ENCODE measurements around the gene RNF214.
"Not testable (repeated sequence)": the region's sequence is repeated elsewhere in the genome, so short reads cannot be mapped to it uniquely, and the experiment has no call there.

RNF214 gene

DNA sequence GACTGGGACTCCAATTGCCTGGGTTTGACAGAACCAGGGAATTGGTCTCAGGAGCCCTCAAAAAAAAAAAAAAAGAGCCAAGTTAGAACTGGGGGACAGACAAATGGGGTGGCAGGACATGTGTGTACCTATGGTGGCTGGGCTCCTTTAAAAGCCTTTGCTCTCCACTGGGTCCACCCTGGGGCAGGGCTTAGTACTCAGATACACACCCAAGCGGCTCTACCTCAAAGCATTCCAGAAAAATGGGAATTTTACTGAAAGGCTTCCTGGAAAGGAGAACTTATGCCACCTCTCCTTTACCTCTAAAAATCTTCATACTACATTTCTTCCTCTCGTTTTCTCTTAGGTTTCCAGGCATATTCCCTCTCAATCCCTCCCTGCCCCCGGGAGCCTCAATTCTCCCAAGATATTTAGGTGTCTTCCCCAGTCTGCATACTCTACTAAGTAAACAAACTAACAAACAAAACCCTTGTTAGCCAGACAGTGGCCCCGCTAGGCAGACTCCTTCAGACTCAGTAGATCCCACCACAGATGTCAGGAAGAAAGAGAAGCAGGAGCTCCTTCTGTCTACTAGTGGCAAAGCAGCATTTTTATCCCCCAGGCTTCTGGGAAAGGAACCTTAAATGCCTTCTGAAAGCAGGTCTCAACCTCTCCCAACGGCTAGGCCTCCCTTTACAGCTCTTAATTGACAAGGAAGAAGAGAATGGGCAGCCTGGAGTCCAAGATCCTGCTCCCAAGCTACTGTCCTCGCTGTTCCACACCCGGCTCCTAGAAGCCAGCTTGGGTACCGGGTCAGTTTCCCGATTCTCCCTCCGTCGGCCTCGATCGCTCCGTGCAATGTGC lies 1.3 kb upstream of the RNF214 start:
- no peak for DNase-seq (ENCODE audit: low spot score)

DNA sequence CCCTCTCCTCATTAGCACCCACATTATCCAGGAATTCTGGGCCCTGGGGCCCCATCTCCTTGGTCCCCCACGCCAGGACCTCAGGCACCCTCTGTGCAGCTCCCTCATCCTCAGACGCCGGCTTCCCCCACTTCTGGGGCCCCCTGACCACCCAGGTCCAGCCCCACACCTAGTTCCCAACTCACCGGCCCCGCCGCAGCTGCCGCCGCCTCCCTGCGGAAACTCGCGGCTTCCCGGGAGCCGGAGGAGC lies 704 bp upstream of the RNF214 start, which contains the start of gene PCSK7:
Gene PCSK7 (minus strand): TSS at position 232 of the 250 bp plus-strand sequence. CDS start 2,229 bp downstream, outside the sequence.
- DNase-seq (ENCODE audit: low spot score): no peak

DNA sequence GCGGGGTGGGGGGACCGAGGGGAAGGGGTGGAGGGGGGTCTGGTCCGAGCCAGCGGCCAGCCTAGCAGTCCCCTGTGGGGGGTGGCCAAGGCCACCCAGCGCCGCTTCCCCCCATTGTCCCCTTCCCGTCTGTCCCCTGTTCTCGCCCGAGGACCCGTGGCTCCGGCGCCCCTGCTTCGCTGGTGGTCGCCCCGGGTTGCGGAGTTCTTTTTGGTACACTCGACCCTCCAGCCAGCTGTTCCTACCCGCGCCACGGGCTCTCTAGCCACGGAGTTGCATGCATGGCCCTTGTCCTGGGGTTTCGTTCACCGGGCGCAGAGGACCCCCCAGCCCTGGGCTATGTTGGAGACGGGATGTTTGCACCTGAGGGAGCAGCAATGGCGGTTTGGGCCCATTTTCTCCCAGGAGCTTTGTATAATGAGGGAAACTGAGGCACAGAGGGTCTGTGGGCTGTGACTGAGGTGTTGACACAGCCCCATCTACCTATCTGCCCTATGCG lies 489 bp downstream of the RNF214 start:
- peak; percentile 73 for DNase-seq (ENCODE audit: low spot score)

DNA sequence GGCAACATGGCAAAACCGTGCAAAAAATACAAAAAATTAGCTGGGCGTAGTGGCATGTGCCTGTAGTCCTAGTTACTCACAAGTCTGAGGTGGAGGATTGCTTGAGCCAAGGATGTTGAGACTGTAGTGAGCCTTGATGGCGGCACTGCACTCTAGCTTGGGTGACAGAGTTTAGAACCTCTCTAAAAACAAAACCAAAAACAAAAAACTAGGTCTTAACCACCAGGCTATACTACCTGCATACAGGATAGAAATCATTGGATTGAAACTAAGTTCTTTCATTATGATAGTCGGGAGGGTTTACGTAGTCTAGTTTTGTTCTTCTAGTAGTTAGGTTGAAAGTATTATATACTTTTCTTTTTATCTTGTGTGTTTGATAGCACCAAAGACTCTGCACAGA lies 5.8 kb downstream of the RNF214 start:
- no peak for DNase-seq (ENCODE audit: low spot score)

DNA sequence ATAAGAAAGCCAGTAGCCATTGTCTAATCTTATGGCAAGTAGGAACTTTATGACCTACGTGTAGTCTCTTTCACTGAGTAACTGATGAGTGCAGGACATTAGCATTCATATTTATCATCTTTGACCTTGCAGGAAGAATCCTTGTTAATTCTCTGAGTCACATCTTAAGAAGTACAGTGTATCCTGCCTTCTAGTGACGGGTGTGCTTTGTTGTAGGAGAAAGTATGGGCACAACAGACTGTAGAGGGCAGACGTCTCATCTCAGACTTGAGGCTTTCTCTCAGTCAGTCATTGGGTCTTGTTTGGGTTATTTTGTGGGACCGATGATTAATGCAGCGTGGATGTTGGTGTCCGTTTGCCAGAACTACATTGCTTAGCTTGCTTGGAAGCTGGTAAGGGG lies 6.8 kb downstream of the RNF214 start:
- no peak for DNase-seq (ENCODE audit: low spot score)

DNA sequence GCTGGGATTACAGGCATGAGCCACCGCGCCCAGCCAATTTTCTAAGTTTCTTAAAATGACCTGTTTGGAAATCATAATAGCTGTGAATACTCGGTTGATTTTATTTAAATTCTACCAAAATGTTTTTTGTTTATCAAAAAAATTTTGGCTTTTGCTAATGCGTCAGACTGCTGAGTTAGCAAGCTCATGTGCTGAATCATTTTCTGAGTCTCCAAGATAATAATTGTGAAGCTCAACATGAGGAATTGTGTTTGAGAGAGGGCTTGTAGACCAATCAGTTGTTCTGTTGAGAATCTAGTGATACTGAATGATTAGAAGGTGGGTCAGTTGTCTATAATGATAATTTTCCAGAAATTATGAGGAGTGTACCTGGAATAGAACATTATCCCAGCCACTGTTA lies 15.9 kb downstream of the RNF214 start:
- no peak for DNase-seq (ENCODE audit: low spot score)

DNA sequence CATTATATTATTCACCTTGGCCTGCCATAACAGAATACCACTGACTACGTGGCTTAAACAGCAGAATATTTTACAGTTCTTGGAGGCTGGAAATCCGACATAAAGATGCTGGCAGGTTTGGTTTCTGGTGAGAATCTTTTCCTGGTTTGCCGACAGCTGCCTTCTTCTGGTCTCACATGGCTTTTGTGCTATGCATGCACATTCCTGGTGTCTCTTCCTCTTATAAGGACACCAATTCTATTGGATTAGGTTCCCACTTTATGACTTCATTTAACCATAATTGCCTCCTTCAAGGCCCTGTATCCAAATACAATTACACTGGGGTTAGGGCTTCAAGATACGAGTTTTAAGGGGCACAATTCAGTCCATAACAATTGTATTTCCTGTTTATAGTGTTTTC lies 17.1 kb downstream of the RNF214 start:
- DNase-seq (ENCODE audit: low spot score): no peak

DNA sequence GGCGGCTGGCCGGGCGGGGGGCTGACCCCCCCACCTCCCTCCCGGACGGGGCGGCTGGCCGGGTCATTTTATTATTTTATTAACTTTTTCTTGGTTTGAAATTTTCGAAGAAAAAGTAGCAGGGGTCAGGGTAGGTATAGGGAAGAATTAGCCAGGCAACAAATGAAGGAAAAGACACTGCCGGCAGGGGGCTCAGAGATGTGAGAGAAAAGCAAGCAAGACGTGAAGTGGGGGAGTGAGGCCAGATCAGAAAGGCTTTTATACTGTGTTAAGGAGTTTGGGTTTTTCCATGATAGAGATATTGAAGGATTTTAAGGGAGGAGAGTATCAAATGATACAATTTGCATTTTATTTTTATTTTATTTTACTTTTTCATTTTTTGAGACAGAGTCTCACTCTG lies 19.0 kb downstream of the RNF214 start:
- DNase-seq (ENCODE audit: low spot score): no peak

DNA sequence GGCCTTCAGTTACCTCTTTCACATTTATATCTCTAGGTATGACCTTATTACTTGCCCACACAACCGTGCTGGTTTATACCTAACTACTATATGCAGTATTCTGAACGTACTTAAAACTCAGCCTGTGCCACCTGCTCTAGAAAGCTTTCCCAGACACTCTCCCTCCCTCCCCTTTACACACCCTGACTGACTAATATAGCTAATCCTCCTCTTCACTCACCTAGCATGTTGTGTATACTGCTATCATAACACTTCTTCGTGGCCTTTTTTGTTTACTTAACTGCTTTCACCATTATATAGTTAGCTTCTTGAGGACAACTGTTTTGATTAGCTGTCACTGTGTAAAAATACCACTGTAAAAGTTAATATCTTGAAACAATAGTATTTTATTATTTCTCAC lies 23.5 kb downstream of the RNF214 start:
- DNase-seq (ENCODE audit: low spot score): no peak

DNA sequence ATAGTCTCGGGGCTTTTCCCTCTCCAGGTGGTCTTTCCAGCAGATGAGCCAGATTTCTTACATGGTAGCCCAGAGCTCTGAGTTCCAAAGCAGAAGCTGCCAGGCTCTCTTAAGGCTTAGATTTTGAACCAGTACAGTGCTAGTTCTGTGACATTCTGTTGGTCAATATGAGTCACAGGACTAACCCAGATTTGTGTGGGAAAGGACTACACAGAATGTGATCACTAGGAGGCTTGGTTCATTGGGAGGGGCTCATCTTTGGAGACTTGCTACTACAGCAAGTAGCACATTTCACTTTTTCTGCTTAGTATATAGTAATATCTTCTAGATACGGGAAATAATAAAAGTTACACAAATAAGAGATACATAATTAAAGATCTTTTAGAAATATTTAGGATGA lies 24.1 kb downstream of the RNF214 start:
- DNase-seq (ENCODE audit: low spot score): no peak

DNA sequence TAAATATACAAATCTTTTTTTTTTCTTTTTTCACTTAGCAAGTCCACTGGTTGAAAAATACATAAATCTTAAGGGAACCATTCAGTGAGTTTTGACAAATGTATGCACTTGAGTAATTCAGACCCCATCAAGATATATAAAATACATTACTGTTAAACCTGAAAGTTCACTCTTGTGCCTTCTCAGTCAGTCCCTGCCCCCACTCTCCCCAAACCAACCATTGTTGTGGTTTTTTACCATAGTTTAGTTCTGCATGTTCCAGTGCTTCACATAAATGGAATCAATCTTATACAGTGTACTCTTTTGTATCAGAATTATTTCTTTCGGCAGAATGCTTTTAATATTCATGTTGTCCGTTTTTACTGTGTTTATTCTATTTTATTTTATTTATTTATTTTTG lies 26.1 kb downstream of the RNF214 start:
- DNase-seq (ENCODE audit: low spot score): no peak

DNA sequence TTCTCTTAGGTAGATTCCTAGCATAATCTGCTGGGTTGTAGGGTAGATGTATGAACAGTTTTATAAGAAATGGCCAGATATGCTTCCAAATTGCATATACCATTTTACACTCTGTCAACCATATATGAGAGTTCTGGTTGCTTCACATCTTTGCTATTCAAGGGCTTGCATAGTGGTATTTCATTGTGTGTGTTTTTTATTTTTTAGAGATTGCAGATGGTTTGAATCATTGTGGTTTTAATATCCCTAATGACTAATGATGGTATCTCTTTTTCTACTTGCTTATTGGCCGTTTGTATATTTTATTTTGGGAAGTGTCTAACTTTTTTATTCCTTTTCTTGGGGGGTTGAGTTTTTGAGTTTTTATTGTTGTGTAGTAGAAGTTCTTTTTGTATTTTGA lies 26.9 kb downstream of the RNF214 start:
- DNase-seq (ENCODE audit: low spot score): no peak

DNA sequence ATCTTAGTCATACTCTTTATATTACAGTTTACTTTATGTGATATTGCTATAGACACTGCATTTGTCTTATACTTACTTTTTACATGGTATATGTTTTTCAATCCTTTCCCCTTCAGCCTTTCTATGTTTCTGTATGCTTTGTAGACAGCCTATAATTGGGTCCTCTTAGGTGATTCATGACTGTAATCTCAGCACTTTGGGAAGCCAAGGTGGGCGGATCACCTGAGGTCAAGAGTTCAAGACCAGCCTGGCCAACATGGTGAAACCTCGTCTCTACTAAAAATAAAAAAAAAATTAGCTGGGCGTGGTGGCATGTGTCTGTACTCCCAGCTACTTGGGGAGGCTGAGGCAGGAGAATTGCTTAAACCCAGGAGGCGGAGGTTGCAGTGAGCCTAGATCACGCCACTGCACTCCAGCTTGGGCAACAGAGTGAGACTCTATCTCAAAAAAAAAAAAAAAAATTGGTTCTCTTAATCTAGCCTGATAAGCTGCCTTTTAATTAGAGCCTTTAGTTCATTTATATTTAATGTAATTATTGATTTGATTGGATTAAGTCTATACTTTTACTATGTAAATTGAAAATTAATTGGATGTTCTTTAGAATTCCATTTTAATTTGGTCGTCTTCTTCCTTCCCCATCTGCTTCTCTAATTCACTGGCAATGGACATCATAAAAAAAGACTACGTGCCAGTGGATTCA lies 32.3 kb downstream of the RNF214 start:
- not testable (repeated sequence) for DNase-seq (ENCODE audit: low spot score)

DNA sequence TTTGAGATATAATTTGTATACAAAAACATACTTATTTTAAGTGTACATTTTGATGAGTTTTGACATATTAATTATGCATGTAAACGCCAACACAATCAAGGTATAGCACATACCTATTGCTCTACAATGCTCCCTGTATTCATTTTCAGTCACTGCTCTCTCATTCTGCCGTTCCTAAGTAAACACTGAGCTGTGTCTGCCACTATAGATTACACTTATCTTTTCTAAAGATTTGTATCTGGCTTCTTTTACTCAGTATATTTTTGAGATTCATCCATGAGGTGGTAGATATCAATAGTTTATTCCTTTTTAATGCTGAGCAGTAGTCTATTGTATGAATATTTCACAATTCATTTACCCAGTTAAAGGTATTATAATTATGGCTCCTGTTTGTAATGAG lies 33.3 kb downstream of the RNF214 start:
- DNase-seq (ENCODE audit: low spot score): no peak

DNA sequence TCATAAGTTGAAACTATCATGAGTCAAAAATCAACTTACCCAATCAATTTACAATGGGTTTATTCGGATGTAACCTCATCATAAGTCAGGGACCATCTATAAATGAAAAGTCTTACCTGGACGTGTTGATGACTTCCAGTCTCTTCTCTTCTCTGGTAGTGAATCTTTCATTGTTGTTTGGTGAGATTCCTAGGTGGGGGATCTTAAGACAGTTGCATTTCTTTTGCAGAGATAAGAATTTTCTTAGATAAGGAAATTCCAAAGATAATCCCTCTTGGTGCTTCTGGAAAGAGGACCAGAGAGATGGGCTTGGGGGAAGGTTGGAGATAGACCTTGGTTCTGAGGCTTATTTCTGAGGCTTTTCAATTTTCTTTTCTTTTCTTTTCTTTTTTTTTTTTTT lies 37.4 kb downstream of the RNF214 start:
- DNase-seq (ENCODE audit: low spot score): no peak

DNA sequence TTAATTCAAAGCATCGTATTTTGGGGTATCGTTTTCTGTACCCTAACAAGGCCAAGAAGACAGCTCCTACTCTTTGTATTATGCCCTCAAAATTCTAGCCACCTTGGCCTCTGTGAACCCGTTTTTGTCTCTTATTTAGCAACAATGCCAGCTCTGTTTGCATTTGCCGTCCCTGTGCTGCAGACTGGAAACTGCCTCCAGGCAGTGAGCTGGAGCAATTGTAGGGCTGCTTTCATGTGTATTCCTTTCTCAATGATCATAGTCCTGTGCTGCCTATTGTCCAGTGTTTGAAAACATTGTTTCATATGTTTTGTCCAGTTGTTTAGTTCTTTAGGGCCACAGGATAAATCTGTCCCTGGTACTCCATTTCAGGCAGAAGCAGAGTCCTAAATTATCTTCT lies 38.7 kb downstream of the RNF214 start:
- no peak for DNase-seq (ENCODE audit: low spot score)

DNA sequence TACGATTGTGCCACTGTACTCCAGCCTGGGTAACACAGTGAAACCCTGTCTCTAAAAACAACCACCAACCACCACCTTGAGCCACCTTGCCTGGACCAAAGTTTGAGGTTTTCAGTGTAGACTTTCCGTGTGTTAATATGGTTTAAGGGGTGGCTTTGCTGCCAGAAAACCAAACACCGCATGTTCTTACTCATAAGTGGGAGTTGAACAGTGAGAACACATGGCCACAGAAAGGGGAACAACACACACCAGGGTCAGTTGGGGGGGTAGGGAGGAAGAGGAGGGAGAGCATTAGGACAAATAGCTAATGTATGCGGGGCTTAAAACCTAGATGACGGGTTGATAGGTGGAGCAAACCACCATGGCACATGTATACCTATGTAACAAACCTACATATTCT lies 39.7 kb downstream of the RNF214 start:
- DNase-seq (ENCODE audit: low spot score): not testable (repeated sequence)

DNA sequence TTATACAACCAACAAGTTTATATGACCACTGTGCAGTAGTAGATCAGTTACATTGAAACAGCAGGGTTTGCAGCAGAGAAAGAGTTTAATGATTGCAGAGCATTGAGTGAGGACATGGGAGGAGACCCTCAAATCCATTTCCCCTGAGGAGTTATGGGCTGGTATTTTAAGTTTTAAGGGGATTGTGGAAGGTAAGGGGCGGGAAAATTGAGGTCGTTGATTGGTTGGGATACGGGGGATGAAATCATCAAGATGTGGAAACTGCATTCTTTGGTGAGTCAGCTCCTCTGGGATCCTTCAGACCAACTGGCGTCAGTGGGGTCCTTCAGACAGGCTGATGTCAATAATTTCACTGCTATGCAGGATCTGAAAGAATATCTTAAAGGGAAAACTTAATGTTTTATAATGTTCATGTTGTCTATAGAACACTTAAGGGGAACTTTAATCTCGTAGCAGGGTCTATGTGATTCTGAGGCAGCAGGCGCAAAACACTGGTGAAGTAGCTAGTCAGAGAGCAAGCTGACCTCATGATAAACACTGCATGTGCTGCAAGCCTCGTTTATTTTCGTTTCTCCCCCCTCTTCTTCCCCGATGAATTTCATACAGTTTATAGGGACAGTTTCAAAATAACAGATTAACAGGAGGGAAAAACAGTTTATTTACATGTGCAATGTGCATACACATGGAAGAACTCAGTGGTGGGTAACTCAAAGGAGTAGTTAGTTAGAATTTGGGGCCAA lies 41.2 kb downstream of the RNF214 start:
- DNase-seq (ENCODE audit: low spot score): no peak

DNA sequence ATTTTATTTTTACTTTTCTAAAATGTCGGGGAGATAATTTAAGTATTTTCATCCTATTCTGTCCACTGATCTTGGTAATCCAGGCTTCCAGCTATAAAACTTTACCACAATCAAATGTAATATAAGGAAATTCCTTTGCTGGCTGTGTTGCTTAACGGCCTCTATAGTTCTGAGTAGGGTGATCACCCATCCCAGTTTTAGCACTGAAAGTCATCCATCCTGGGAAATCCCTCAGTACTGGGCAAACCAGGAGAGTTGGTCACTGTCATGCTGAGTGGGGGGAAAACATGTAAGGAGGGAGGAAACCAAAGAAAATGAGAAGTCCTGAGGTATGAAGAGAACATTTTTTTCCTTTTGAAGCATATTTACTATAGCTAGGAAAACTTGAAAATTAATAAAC lies 45.9 kb downstream of the RNF214 start:
- no peak for DNase-seq (ENCODE audit: low spot score)

DNA sequence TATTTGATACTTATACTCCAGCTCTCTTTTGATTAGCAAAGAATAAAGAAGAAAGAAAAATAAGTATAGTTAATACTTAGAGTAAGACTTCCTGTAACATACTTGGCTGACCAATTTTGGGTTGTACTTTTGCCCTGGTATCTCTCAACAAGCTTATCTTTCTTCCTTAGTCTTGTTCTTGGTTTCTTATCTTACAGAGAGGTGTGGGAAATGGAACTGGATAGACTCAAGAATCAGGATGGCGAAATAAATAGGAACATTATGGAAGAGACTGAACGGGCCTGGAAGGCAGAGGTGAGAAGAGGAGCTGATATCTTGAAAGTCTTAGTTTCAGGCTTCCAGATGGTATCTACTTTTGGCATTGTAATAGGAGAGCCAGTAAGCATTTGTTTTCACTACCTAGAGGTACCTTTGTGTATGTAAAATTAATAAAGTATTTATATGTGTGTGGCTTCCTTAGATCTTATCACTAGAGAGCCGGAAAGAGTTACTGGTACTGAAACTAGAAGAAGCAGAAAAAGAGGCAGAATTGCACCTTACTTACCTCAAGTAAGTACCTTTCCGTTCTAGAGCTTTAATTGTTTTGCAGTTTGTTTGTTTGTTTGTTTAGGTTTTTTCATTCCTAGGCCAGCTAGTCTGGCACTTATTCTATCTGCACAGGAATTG lies 47.4 kb downstream of the RNF214 start:
- no peak for DNase-seq (ENCODE audit: low spot score)

DNA sequence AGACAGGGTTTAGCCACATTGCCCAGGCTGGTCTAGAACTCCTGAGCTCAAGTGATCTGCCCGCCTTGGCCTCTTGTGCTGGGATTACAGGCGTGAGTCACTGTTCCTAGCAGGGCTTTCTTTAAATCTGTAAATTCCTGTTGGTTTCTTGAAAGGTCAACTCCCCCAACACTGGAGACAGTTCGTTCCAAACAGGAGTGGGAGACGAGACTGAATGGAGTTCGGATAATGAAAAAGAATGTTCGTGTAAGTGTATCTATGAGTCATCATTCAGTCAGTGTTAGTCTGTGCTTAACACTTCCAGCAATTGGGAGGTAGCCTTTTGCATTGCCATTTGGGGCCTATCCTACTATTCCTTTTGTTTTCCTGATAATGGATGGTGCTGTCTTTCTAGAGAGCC lies 48.7 kb downstream of the RNF214 start:
- no peak for DNase-seq (ENCODE audit: low spot score)

DNA sequence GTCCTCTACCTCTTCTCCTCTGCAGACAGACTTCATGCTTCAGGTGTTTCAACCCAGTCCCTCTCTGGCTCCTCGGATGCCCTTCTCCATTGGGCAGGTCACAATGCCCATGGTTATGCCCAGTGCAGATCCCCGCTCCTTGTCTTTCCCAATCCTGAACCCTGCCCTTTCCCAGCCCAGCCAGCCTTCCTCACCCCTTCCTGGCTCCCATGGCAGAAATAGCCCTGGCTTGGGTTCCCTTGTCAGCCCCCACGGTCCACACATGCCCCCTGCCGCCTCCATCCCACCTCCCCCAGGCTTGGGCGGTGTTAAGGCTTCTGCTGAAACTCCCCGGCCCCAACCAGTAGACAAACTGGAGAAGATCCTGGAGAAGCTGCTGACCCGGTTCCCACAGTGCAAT lies 49.4 kb downstream of the RNF214 start:
- DNase-seq (ENCODE audit: low spot score): no peak
